Left ventricle myocardium inferior (tissue), 1 donor: Measurements from ENCODE around the gene LRRC42. TPM values are rescaled to one million over a fixed set of nuclear protein-coding genes. Genes with fewer than 3 reads are reported as not detected.
"Not testable (repeated sequence)": the region's sequence is repeated elsewhere in the genome, so short reads cannot be mapped to it uniquely, and the experiment has no call there.

Experiments used
- DNase-seq: peaks from one replicate; pipeline ENCODE4 v3.0.0-alpha.2; 2020
- H3K27ac ChIP-seq: fragments of 200-600 bp; replicated peaks from 2 replicates; pipeline ENCODE4 v1.8.0; 2021
- H3K27me3 ChIP-seq: fragments of 200-600 bp; 2 replicates; pipeline ENCODE4 v1.8.0; 2021; ENCODE audit warnings: low read depth
- H3K36me3 ChIP-seq: fragments of 200-600 bp; 2 replicates; pipeline ENCODE4 v1.8.0; 2021
- H3K4me1 ChIP-seq: fragments of 200-600 bp; 2 replicates; pipeline ENCODE4 v1.8.0; 2021
- H3K4me3 ChIP-seq: fragments of 200-600 bp; 2 replicates; pipeline ENCODE4 v1.8.0; 2021; ENCODE audit warnings: mild to moderate bottlenecking, moderate library complexity
- H3K9me3 ChIP-seq: fragments of 200-600 bp; replicated peaks from 2 replicates; pipeline ENCODE4 v1.8.0; 2021
- CTCF ChIP-seq: fragments of 200-600 bp; IDR thresholded peaks from 2 replicates; pipeline ENCODE4 v1.8.0; 2021; ENCODE audit warnings: antibody characterized with exemption, mild to moderate bottlenecking, borderline replicate concordance
- intact Hi-C: fragments of 100-400 bp; cut with micrococcal nuclease; formaldehyde crosslinking; loops from one replicate; pipeline ENCODE4 v1.11.0; 2022
- total RNA-seq: library from RNA; stranded (reverse); fragmentation: NEBNext Ultra II Directional; extraction: Animal tissue kit (Norgen Biotek cat#: 25700); gene quantifications from one replicate; pipeline ENCODE4 v1.2.1, GENCODE V29; 2021
- donor health status: DM: no; HTN: yes; CAD: no; lungs with severe emphysema.

Gene LRRC42
- total RNA-seq, 1 donor from 2014 or later, result 12.9 TPM

GRCh38 chr1:53966794-53967193, 20.6 kb downstream of the LRRC42 start:
- Histone ChIP-seq H3K27ac (no peak overlapping the region), H3K27me3 (no peaks in the 10 kb centered on the region), H3K9me3 (no peaks in the 10 kb centered on the region), H3K36me3 (peaks cover 93% of the 10 kb centered on the region), H3K4me1 (no peaks in the 10 kb centered on the region), H3K4me3 (no peak overlapping the region)
- no peak for DNase-seq
- intact Hi-C loops, result no loop called here
- no peak for TF ChIP-seq CTCF

- Histone ChIP-seq H3K4me1 (no peaks in the 10 kb centered on the region), H3K9me3 (no peaks in the 10 kb centered on the region), H3K4me3 (no peak overlapping the region), H3K36me3 (peaks cover 89% of the 10 kb centered on the region), H3K27me3 (no peaks in the 10 kb centered on the region), H3K27ac (no peak overlapping the region)
- no peak for DNase-seq
- intact Hi-C loops, result no loop called here
- no peak for TF ChIP-seq CTCF
Measured at GRCh38 chr1:53967409-53968124, 21.4 kb downstream of the LRRC42 start.

- Histone ChIP-seq H3K27me3 (no peaks in the 10 kb centered on the region), H3K9me3 (no peaks in the 10 kb centered on the region), H3K4me3 (no peak overlapping the region), H3K4me1 (no peaks in the 10 kb centered on the region), H3K36me3 (peaks cover 84% of the 10 kb centered on the region), H3K27ac (no peak overlapping the region)
- intact Hi-C loops, result no loop called here
- no peak for TF ChIP-seq CTCF
- DNase-seq, result no peak
Measured at GRCh38 chr1:53968125-53968513, 22.0 kb downstream of the LRRC42 start.

GRCh38 chr1:53969323-53969722, 23.2 kb downstream of the LRRC42 start:
- H3K9me3 ChIP-seq, H3K4me3 ChIP-seq, intact Hi-C loops, DNase-seq, H3K4me1 ChIP-seq, H3K27me3 ChIP-seq, H3K27ac ChIP-seq: not testable (repeated sequence)
- peaks cover 73% of the 10 kb centered on the region for H3K36me3 ChIP-seq

- Histone ChIP-seq H3K27ac (no peak overlapping the region), H3K4me3 (no peak overlapping the region), H3K4me1 (no peaks in the 10 kb centered on the region), H3K36me3 (peaks cover 52% of the 10 kb centered on the region), H3K27me3 (no peaks in the 10 kb centered on the region), H3K9me3 (no peaks in the 10 kb centered on the region)
- no peak for TF ChIP-seq CTCF
- DNase-seq, result no peak
- intact Hi-C loops, result no loop called here
Measured at GRCh38 chr1:53971718-53972117, 25.6 kb downstream of the LRRC42 start.

- intact Hi-C loops, result no loop called here
- H3K9me3 ChIP-seq, result no peaks in the 10 kb centered on the region
- H3K27ac ChIP-seq, result no peak overlapping the region
- peaks cover 11% of the 10 kb centered on the region for H3K36me3 ChIP-seq
- no peaks in the 10 kb centered on the region for H3K27me3 ChIP-seq
- H3K4me3 ChIP-seq, result no peak overlapping the region
- no peak for TF ChIP-seq CTCF
- DNase-seq, result no peak
- H3K4me1 ChIP-seq, result no peaks in the 10 kb centered on the region
Measured at GRCh38 chr1:53975861-53976260, 29.7 kb downstream of the LRRC42 start.
